Stimulated activated CD4-positive, alpha-beta T cell treated with anti-CD3 and anti-CD28 coated beads, Interleukin-2, amount 100 ng/mL, for 48 hours (primary cell): ENCODE data around the gene PNPLA8.

Source experiments
- DNase-seq, 2 donors: peaks; one replicate each; pipeline ENCODE4 v3.0.0-alpha.2; 2020

Gene PNPLA8

DNA sequence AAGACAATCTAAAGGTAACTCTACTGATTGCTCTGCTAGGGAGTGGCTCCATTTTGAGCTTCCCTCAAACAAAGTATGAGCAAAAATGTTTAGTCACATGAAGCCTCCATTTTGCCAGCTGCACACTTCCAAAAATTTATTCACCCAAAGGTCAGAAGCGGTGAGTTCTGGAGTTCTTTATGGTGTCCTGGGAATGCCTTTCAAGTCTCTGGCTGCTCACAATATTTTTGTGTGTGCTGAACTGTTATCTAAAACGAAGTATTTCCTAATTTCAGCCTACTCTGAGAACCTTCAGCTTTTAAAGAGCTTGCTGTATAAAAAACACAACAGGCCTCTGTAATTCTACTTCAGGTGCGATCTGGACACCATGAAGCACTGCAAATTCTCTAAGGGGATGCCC, 85.3 kb downstream of the PNPLA8 start:
- no peak for DNase-seq

DNA sequence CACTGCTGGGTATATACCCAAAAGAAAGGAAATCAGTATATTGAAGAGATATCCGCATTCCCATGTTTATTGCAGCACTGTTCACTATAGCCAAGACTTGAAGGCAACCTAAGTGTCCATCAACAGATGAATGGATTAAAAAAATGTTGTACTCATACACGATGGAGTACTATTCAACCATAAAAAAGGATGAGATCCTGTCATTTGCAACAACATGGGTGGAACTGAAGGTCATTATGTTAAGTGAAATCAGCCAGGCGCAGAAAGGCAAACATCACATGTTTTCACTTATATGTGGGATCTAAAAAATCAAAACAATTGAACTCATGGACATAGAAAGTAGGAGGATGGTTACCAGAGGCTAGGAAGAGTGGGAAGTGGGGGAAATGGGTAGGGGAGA, 89.0 kb downstream of the PNPLA8 start:
- DNase-seq = no peak

DNA sequence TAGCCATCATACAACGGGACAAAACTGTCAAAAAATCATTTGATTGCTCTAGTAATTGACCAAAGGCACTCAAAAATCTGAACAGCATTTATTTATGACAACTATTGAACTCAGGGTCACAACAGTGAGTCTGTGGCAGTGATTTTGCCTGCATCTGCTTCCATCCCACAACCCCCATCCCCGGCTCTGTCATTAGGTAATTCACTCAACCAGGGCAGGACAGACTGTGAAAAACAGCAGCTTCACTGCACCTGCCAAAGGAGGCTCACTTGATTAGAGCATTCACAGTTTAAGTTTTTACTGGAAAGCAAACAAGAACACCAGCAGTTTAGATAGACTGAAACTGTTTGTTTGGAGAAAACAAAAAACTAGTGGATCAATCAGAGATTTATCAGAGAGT, 91.9 kb downstream of the PNPLA8 start:
- no peak for DNase-seq

DNA sequence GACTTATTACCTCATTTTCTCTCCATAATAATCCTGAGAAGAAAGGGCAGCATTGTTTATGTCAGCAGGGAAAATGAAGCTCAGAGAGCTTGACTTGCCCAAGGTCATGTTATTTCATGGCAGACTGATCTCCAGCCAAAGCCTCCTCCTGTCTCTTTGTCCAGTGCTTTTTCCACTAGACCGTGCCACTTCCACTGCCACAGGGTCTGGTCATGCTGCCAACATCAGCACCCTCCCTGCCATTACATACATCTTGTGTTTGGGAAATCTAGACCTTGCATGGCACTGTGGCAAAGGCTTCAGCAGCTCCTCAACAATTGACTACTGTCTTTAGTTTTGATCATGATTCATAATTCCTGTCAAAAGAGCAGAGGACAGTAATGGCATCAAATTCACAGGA, 94.8 kb downstream of the PNPLA8 start:
- DNase-seq = no peak

- no peak for DNase-seq
These were observed 95.3 kb downstream of the PNPLA8 start for GRCh38 chr7:108430664-108431063.

- DNase-seq = no peak
These were observed 98.2 kb downstream of the PNPLA8 start for GRCh38 chr7:108427766-108428165.

DNA sequence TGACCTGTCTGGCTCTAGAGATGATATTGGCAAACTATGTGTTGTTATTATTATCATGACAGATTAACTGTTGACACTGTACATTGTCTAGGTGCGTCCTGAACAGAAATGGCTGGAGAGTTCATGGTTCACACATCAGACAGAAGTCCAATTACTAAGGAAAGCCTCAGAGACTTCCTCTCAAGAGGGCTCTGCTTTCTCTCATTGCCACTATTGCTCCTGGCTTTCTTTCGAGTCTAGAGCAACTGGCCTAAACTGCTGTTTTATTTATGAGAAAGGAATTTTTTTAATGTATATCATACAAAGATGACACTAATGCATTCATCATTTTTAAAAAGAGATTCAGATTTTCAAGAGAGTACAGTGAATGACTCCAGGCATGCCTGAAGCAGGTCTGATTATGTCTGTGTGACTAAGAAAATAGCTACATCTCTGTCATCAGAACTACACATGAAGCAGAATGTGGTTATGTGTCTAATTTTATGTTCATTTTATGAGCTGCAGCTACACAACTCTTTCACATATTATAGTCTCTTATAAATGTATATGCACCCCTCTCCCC, 100.1 kb downstream of the PNPLA8 start:
- no peak for DNase-seq

GRCh38 chr7:108424013-108424412, 101.9 kb downstream of the PNPLA8 start:
- DNase-seq = no peak

GRCh38 chr7:108423089-108423989, 102.6 kb downstream of the PNPLA8 start:
- no peak for DNase-seq

DNA sequence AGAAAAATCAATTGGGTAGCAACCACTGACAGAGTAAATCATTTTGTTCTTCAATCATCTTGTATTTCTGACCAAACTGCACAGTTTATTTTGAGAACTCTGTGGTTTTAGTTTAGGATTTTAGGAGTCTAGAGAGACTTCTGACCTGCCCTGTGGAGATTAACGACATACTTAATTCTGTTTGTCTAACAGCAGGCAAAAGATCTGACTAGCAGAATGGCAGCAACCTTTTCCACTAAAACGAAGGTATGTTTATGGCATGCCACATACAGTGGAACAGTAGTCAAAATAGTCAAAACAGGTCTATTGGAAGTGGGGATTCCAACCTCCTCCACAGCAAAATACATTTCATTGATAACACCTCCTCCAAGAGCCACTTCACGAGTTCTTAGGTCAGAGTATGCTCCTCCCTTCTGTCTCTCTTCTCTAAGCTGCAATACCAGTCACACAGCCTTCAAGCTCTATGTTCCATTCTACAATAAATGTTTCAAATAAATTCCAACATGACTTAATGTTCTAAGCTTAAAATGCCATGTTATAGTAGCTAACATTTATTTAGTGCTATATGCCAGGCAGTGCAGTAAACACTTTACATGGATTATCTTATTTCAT, 104.1 kb downstream of the PNPLA8 start:
- no peak for DNase-seq
